ENCODE results near the gene GAL3ST2.
"Not testable (repeated sequence)": the region's sequence is repeated elsewhere in the genome, so short reads cannot be mapped to it uniquely, and the experiment has no call there.

Gene GAL3ST2

GRCh38 chr2:241794250-241794823 lies 17.7 kb downstream of the GAL3ST2 start:
- DNase-seq (ENCODE audit: low read depth in 3 of 3) = no peak

- no peak for DNase-seq (ENCODE audit: low read depth in 3 of 3)
Measured at GRCh38 chr2:241795021-241795999, 18.7 kb downstream of the GAL3ST2 start.

GRCh38 chr2:241796209-241796608 lies 19.6 kb downstream of the GAL3ST2 start:
- DNase-seq (ENCODE audit: low read depth in 3 of 3) = no peak

GRCh38 chr2:241796610-241797138 lies 20.1 kb downstream of the GAL3ST2 start:
- DNase-seq (ENCODE audit: low read depth in 3 of 3) = no peak

- DNase-seq (ENCODE audit: low read depth in 3 of 3) = no peak
Measured at GRCh38 chr2:241797441-241798080, 20.9 kb downstream of the GAL3ST2 start.

GRCh38 chr2:241798081-241798630 lies 21.5 kb downstream of the GAL3ST2 start:
- no peak for DNase-seq (ENCODE audit: low read depth in 3 of 3)

- no peak for DNase-seq (ENCODE audit: low read depth in 3 of 3)
Measured at GRCh38 chr2:241798631-241799521, 22.3 kb downstream of the GAL3ST2 start.

- no peak for DNase-seq (ENCODE audit: low read depth in 3 of 3)
Measured at GRCh38 chr2:241799522-241800197, 23.0 kb downstream of the GAL3ST2 start.

GRCh38 chr2:241800198-241800903 lies 23.7 kb downstream of the GAL3ST2 start:
- DNase-seq (ENCODE audit: low read depth in 3 of 3) = not testable (repeated sequence)

GRCh38 chr2:241801611-241802420 lies 25.2 kb downstream of the GAL3ST2 start:
- no peak for DNase-seq (ENCODE audit: low read depth in 3 of 3)

GRCh38 chr2:241802421-241803318 lies 26.0 kb downstream of the GAL3ST2 start:
- DNase-seq (ENCODE audit: low read depth in 3 of 3) = no peak

GRCh38 chr2:241803387-241804325 lies 27.0 kb downstream of the GAL3ST2 start:
- peak in 1 of 3 experiments; percentile 49 for DNase-seq (ENCODE audit: low read depth in 3 of 3)

GRCh38 chr2:241804326-241805229 lies 28.0 kb downstream of the GAL3ST2 start:
- no peak for DNase-seq (ENCODE audit: low read depth in 3 of 3)

- not testable (repeated sequence) for DNase-seq (ENCODE audit: low read depth in 3 of 3)
Measured at GRCh38 chr2:241806217-241806616, 29.6 kb downstream of the GAL3ST2 start.

- DNase-seq (ENCODE audit: low read depth in 3 of 3) = no peak
Measured at GRCh38 chr2:241808051-241808720, 31.6 kb downstream of the GAL3ST2 start.

All from stimulated activated CD4-positive, alpha-beta T cell treated with anti-CD3 and anti-CD28 coated beads, TNF-alpha, amount 100 ng/mL, for 24 hours (primary cell).